ENCODE data around the gene ARID3C.

- TF ChIP-seq, protein P1, sequence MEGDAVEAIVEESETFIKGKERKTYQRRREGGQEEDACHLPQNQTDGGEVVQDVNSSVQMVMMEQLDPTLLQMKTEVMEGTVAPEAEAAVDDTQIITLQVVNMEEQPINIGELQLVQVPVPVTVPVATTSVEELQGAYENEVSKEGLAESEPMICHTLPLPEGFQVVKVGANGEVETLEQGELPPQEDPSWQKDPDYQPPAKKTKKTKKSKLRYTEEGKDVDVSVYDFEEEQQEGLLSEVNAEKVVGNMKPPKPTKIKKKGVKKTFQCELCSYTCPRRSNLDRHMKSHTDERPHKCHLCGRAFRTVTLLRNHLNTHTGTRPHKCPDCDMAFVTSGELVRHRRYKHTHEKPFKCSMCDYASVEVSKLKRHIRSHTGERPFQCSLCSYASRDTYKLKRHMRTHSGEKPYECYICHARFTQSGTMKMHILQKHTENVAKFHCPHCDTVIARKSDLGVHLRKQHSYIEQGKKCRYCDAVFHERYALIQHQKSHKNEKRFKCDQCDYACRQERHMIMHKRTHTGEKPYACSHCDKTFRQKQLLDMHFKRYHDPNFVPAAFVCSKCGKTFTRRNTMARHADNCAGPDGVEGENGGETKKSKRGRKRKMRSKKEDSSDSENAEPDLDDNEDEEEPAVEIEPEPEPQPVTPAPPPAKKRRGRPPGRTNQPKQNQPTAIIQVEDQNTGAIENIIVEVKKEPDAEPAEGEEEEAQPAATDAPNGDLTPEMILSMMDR (conservative IDR thresholded peaks at IDR 0.05; ENCODE audit: low read length), result no peak
- no peak for TF ChIP-seq EZH2phosphoT487 (IDR thresholded peaks at IDR 0.05; ENCODE audit: borderline replicate concordance, low read depth, low read length)
Observed at GRCh38 chr9:34665381-34666250, 36.8 kb upstream of the ARID3C start.

Data from OCI-LY7 (cell line).